A549 (cell line): ENCODE measurements around the gene PTCH2.

Experiments
- ATOH8 ChIP-seq: fragments of 250-450 bp; sonication (Bioruptor Pico); IDR thresholded peaks from 2 replicates; pipeline ENCODE4 v1.5.0; 2020; ENCODE audit warnings: low read depth, mild to moderate bottlenecking, moderate library complexity
- CTCF ChIP-seq: fragments of >200 bp; sonication (Bioruptor Twin); formaldehyde crosslinking; IDR thresholded peaks from 3 replicates; pipeline ENCODE4 v1.5.1; 2016
- HMGXB4 ChIP-seq: fragments of 250-450 bp; sonication (Bioruptor Pico); IDR thresholded peaks from 2 replicates; pipeline ENCODE4 v1.5.0; 2021; ENCODE audit warnings: mild to moderate bottlenecking, moderate library complexity, borderline replicate concordance
- HOXA7 ChIP-seq: fragments of 250-450 bp; sonication (Bioruptor Pico); IDR thresholded peaks from 2 replicates; pipeline ENCODE4 v1.5.0; 2020; ENCODE audit warnings: mild to moderate bottlenecking, moderate library complexity
- MYC ChIP-seq: IDR thresholded peaks from 2 replicates; pipeline ENCODE4 v1.6.1; 2012; ENCODE audit warnings: mild to moderate bottlenecking, inconsistent platforms, low read length, improper control_type of control experiment, borderline replicate concordance
- POLR2A ChIP-seq: IDR thresholded peaks from 2 replicates; pipeline ENCODE4 v1.6.1; 2012; ENCODE audit warnings: mild to moderate bottlenecking, low read length
- POLR2AphosphoS2 ChIP-seq: conservative IDR thresholded peaks from 2 replicates; pipeline ENCODE4 v1.6.1; 2012; ENCODE audit warnings: low read length, improper control_type of control experiment, inconsistent platforms
- RAD21 ChIP-seq, 2 experiments: fragments of >200 bp in 1 of 2; sonication (Bioruptor Twin) in 1 of 2; formaldehyde crosslinking in 1 of 2; IDR thresholded peaks in 1 of 2; conservative IDR thresholded peaks in 1 of 2; 2 replicates in 1 of 2; 3 replicates in 1 of 2; pipeline ENCODE4 v1.6.1; 2012 to 2018; ENCODE audit warnings: inconsistent platforms in 1 of 2
- REST ChIP-seq: fragments of 200-600 bp; sonication (generic); IDR thresholded peaks from 2 replicates; pipeline ENCODE4 v1.6.1; 2016; ENCODE audit warnings: antibody characterized with exemption, mild to moderate bottlenecking, moderate library complexity
- RNF2 ChIP-seq: fragments of 200-600 bp; sonication (generic); IDR thresholded peaks from 2 replicates; pipeline ENCODE4 v1.6.1; 2016; ENCODE audit warnings: low read depth, mild to moderate bottlenecking, antibody characterized with exemption, moderate library complexity, borderline replicate concordance

GRCh38 chr1:44881011-44881632 lies 38.1 kb upstream of the PTCH2 start:
- no peak for TF ChIP-seq CTCF
- no peak for TF ChIP-seq RNF2
- TF ChIP-seq MYC: no peak
- no peak for TF ChIP-seq POLR2AphosphoS2
- TF ChIP-seq HMGXB4 (CRISPR knock-in tag): no peak
- TF ChIP-seq ATOH8 (CRISPR knock-in tag): no peak
- no peak for TF ChIP-seq REST
- no peak for TF ChIP-seq HOXA7 (CRISPR knock-in tag)
- TF ChIP-seq POLR2A: no peak
- no peak for TF ChIP-seq RAD21 (conservative IDR thresholded peaks at IDR 0.05 in 1 of 2, IDR thresholded peaks at IDR 0.05 in 1 of 2)
